DOHH2 (cell line): ENCODE data around the gene DSCAML1.

ENCODE experiments used
- EZH2phosphoT487 ChIP-seq: fragments of 200-600 bp; sonication (generic); IDR thresholded peaks from 2 replicates; pipeline ENCODE4 v1.6.1; 2017; ENCODE audit warnings: borderline replicate concordance, mild to moderate bottlenecking, antibody characterized with exemption, low read length, moderate library complexity, mixed read lengths
- TF ChIP-seq, protein P1 (sequence below): fragments of 200-600 bp; sonication (generic); IDR thresholded peaks from one replicate; pipeline ENCODE4 v1.5.1; 2014; ENCODE audit warnings: antibody characterized with exemption, mild to moderate bottlenecking, low read depth, low read length; ENCODE audit not compliant: poor library complexity, severe bottlenecking

DNA sequence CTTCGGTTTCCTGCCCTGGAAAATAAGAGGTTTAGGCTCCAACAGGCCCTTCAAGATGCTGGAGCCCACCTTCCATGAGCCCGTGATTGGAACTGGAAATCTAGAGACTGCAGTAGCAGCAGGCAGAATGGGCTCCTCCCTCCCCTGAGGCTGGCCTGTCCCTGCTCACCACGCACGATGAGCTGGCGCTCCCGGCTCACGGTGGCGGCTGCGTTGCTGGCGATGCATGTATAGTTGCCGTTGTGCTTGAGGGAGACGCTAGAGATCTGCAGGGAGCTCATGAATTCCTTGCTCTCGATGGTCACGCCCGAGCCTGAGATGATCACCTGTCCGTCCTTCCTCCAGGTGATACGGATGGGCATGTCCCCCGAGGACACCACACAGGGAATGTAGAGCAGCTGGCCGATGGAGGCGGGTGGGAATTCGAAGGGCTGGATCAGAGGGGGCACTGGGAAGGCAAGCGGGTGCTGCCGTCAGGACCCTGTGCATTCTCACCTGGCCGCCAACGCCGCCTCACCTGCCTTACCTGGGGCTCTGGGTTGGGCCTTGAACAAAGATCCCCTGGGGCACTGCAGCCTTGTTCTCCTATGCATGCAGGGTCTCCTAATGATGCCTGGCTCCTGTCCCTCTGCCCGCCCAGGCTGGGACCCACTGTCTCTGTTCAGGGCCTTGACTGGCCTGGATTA lies 291.6 kb downstream of the DSCAML1 start:
- TF ChIP-seq, protein P1, sequence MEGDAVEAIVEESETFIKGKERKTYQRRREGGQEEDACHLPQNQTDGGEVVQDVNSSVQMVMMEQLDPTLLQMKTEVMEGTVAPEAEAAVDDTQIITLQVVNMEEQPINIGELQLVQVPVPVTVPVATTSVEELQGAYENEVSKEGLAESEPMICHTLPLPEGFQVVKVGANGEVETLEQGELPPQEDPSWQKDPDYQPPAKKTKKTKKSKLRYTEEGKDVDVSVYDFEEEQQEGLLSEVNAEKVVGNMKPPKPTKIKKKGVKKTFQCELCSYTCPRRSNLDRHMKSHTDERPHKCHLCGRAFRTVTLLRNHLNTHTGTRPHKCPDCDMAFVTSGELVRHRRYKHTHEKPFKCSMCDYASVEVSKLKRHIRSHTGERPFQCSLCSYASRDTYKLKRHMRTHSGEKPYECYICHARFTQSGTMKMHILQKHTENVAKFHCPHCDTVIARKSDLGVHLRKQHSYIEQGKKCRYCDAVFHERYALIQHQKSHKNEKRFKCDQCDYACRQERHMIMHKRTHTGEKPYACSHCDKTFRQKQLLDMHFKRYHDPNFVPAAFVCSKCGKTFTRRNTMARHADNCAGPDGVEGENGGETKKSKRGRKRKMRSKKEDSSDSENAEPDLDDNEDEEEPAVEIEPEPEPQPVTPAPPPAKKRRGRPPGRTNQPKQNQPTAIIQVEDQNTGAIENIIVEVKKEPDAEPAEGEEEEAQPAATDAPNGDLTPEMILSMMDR, result no peak
- no peak for TF ChIP-seq EZH2phosphoT487
